ENCODE measurements around the gene P4HA1.

GRCh38 chr10:73119457-73119856 lies 22.8 kb upstream of the P4HA1 start:
- TF ChIP-seq POLR2A (IDR thresholded peaks at IDR 0.05; ENCODE audit: low read length) (no peak), GATA1 (IDR thresholded peaks at IDR 0.05; ENCODE audit: low read depth, low read length) (no peak)
